HG03558 (cell line): ENCODE results near the gene PCNX2.

ENCODE experiments used
- ATAC-seq: cut with Tn5 transposase; IDR thresholded peaks from one replicate; pipeline ENCODE4 v1.9.1; 2021; ENCODE audit warnings: moderate number of reproducible peaks; ENCODE audit not compliant: unreplicated experiment; ENCODE audit errors: extremely low read depth

The PCNX2 gene

GRCh38 chr1:232951180-232951579 lies 344.3 kb downstream of the PCNX2 start:
- ATAC-seq: no peak

- ATAC-seq: peak; percentile 63
Observed at GRCh38 chr1:232950197-232951176, 345.0 kb downstream of the PCNX2 start, which contains the start of gene NTPCR. NTPCR (plus strand) TSS chr1:232950611; CDS start chr1:232950711, 100 bp downstream.

- no peak for ATAC-seq
Observed at GRCh38 chr1:232949636-232950196, 345.8 kb downstream of the PCNX2 start.

GRCh38 chr1:232944347-232944746 lies 351.2 kb downstream of the PCNX2 start:
- no peak for ATAC-seq

- ATAC-seq: no peak
Observed at GRCh38 chr1:232943679-232944252, 351.8 kb downstream of the PCNX2 start.

- ATAC-seq: no peak
Observed at GRCh38 chr1:232942413-232943294, 352.9 kb downstream of the PCNX2 start.

- no peak for ATAC-seq
Observed at GRCh38 chr1:232940262-232940661, 355.3 kb downstream of the PCNX2 start.

- ATAC-seq: no peak
Observed at GRCh38 chr1:232939748-232940147, 355.8 kb downstream of the PCNX2 start.

GRCh38 chr1:232938926-232939325 lies 356.6 kb downstream of the PCNX2 start:
- ATAC-seq: no peak

GRCh38 chr1:232937741-232938375 lies 357.7 kb downstream of the PCNX2 start:
- no peak for ATAC-seq

- no peak for ATAC-seq
Observed at GRCh38 chr1:232936941-232937340, 358.6 kb downstream of the PCNX2 start.
